ENCODE results near the gene CYSLTR1.
"Not testable (repeated sequence)": the region's sequence is repeated elsewhere in the genome, so short reads cannot be mapped to it uniquely, and the experiment has no call there.

Gene CYSLTR1

GRCh38 chrX:78327370-78328086 is at the start of gene CYSLTR1:
Gene CYSLTR1 (minus strand): TSS chrX:78327611. CDS start chrX:78273746, 53,865 bp downstream.
- DNase-seq, result peak; percentile 38 to 39

- DNase-seq, result no peak
Observed at GRCh38 chrX:78377186-78377585, 49.8 kb upstream of the CYSLTR1 start.

- DNase-seq, result peak in 1 of 2 donors; percentile 26
Observed at GRCh38 chrX:78375894-78376293, 48.5 kb upstream of the CYSLTR1 start.

- no peak for DNase-seq
Observed at GRCh38 chrX:78366576-78366975, 39.2 kb upstream of the CYSLTR1 start.

- DNase-seq, result no peak
Observed at GRCh38 chrX:78357342-78358055, 30.1 kb upstream of the CYSLTR1 start.

- peak; percentile 26 to 79 for DNase-seq
Observed at GRCh38 chrX:78333521-78333920, 6.1 kb upstream of the CYSLTR1 start.

GRCh38 chrX:78331708-78332107 is 4.3 kb upstream of the CYSLTR1 start:
- DNase-seq, result peak in 1 of 2 donors; percentile 5

- DNase-seq, result no peak
Observed at GRCh38 chrX:78330540-78330939, 3.1 kb upstream of the CYSLTR1 start.

- DNase-seq, result no peak
Observed at GRCh38 chrX:78330068-78330467, 2.7 kb upstream of the CYSLTR1 start.

- peak; percentile 41 to 46 for DNase-seq
Observed at GRCh38 chrX:78329486-78329885, 2.1 kb upstream of the CYSLTR1 start.

GRCh38 chrX:78326401-78326800 is 1.0 kb downstream of the CYSLTR1 start:
- DNase-seq, result peak in 1 of 2 donors; percentile 3

GRCh38 chrX:78322863-78323262 is 4.5 kb downstream of the CYSLTR1 start:
- DNase-seq, result no peak

GRCh38 chrX:78321809-78322208 is 5.6 kb downstream of the CYSLTR1 start:
- DNase-seq, result peak; percentile 67 to 74

- no peak for DNase-seq
Observed at GRCh38 chrX:78316265-78316664, 11.1 kb downstream of the CYSLTR1 start.

- no peak for DNase-seq
Observed at GRCh38 chrX:78315745-78316144, 11.7 kb downstream of the CYSLTR1 start.

GRCh38 chrX:78314561-78314960 is 12.8 kb downstream of the CYSLTR1 start:
- DNase-seq, result no peak

GRCh38 chrX:78313526-78313925 is 13.9 kb downstream of the CYSLTR1 start:
- DNase-seq, result no peak

- DNase-seq, result no peak
Observed at GRCh38 chrX:78307665-78308064, 19.7 kb downstream of the CYSLTR1 start.

- no peak for DNase-seq
Observed at GRCh38 chrX:78303086-78303485, 24.3 kb downstream of the CYSLTR1 start.

GRCh38 chrX:78300933-78301332 is 26.5 kb downstream of the CYSLTR1 start:
- DNase-seq, result not testable (repeated sequence)

- DNase-seq, result no peak
Observed at GRCh38 chrX:78283511-78283910, 43.9 kb downstream of the CYSLTR1 start.

- no peak for DNase-seq
Observed at GRCh38 chrX:78237127-78237526, 90.3 kb downstream of the CYSLTR1 start.

- DNase-seq, result not testable (repeated sequence)
Observed at GRCh38 chrX:78226047-78226446, 101.4 kb downstream of the CYSLTR1 start.
